Smooth muscle cell (in vitro differentiated cells): ENCODE results near the gene GNAT1. TPM values are rescaled to one million over a fixed set of nuclear protein-coding genes. Genes with fewer than 3 reads are reported as not detected.

Experiments
- DNase-seq: peaks from one replicate; lab custom pipeline; 2025; ENCODE audit not compliant: unreplicated experiment; lab: John Stamatoyannopoulos, UW
- H2AFZ ChIP-seq: fragments of 200-600 bp; sonication (generic); 2 replicates; pipeline ENCODE4 v1.6.0; 2016; ENCODE audit warnings: antibody characterized with exemption, low read depth, mild to moderate bottlenecking
- H3F3A ChIP-seq: fragments of 200-600 bp; sonication (generic); 2 replicates; pipeline ENCODE4 v1.6.0; 2017; ENCODE audit warnings: antibody characterized with exemption, low read depth
- H3K27ac ChIP-seq: fragments of 200-600 bp; sonication (generic); 2 replicates; pipeline ENCODE4 v1.5.1; 2016; ENCODE audit warnings: low read depth, mild to moderate bottlenecking
- H3K27me3 ChIP-seq: fragments of 200-600 bp; sonication (generic); 2 replicates; pipeline ENCODE4 v1.6.1; 2016; ENCODE audit warnings: low read depth, mild to moderate bottlenecking
- H3K36me3 ChIP-seq: fragments of 200-600 bp; sonication (generic); 2 replicates; pipeline ENCODE4 v1.5.1; 2016; ENCODE audit warnings: low read depth
- H3K4me1 ChIP-seq: fragments of 200-600 bp; sonication (generic); 2 replicates; pipeline ENCODE4 v1.5.1; 2016; ENCODE audit warnings: low read depth
- H3K4me2 ChIP-seq: fragments of 200-600 bp; sonication (generic); 2 replicates; pipeline ENCODE4 v1.6.0; 2016; ENCODE audit warnings: mild to moderate bottlenecking
- H3K4me3 ChIP-seq: fragments of 200-600 bp; sonication (generic); 2 replicates; pipeline ENCODE4 v1.5.1; 2016; ENCODE audit warnings: mild to moderate bottlenecking
- H3K79me2 ChIP-seq: fragments of 200-600 bp; sonication (generic); 2 replicates; pipeline ENCODE4 v1.6.0; 2016; ENCODE audit warnings: low read depth, mild to moderate bottlenecking
- H3K9ac ChIP-seq: fragments of 200-600 bp; sonication (generic); 2 replicates; pipeline ENCODE4 v1.6.0; 2016; ENCODE audit warnings: low read depth
- H3K9me3 ChIP-seq: fragments of 200-600 bp; sonication (generic); replicated peaks from 2 replicates; pipeline ENCODE4 v1.5.1; 2016; ENCODE audit warnings: low read depth
- H4K20me1 ChIP-seq: fragments of 200-600 bp; sonication (generic); 2 replicates; pipeline ENCODE4 v1.6.0; 2016; ENCODE audit warnings: low read depth
- WGBS: methylation state at CpG from one replicate; pipeline ENCODE4 v1.1.7; 2016; ENCODE audit warnings: low lambda C conversion rate; 5-methylcytosine and 5-hydroxymethylcytosine counted together
- polyA plus RNA-seq: library from polyadenylated mRNA; unstranded; fragments of >200 nt; fragmentation: Nextera tagmentation; extraction: Ambion mirVana; gene quantifications from 2 replicates; pipeline ENCODE4 v1.2.1, GENCODE V29; 2016
- total RNA-seq: library from RNA; depleted of rRNA; stranded (reverse); fragments of >200 nt; gene quantifications from 2 replicates; pipeline ENCODE4 v1.2.3, GENCODE V29; 2014
- TF ChIP-seq, protein P1 (sequence below): fragments of 200-600 bp; sonication (generic); IDR thresholded peaks from 2 replicates; pipeline ENCODE4 v1.5.1; 2017; ENCODE audit warnings: borderline replicate concordance, mild to moderate bottlenecking, antibody characterized with exemption; ENCODE audit not compliant: insufficient read depth, poor library complexity, severe bottlenecking

GNAT1 gene
- total and polyA plus RNA-seq, 2 experiments from 2014 or later = not detected

DNA sequence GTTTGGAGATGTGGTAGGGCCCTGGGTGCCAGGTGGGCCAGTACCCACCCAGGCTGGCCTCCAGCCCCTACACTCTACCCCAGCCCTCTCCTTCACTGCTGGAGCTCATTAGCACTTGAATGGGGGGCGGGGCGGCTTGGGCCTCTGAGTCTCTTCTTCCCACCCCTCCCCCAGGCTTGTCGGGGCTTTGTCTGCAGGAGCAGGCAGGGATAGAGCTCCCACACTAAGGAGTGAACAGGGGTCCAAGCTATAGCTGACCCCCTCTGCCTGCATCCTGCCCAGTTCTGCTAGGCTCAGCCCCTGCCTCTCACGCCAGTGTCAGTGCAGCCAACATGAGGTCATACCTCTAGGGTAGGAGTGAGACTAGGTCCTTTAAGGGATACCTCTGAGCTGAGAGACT is 49.8 kb downstream of the GNAT1 start:
- WGBS = 32% methylated on average over 2 of the region's 4 CpGs
- no peaks in the 10 kb centered on the region for H3K27me3 ChIP-seq
- H3K4me1 ChIP-seq = peaks cover 59% of the 10 kb centered on the region
- no peaks in the 10 kb centered on the region for H3K9me3 ChIP-seq
- H3F3A ChIP-seq = peaks cover 23% of the 10 kb centered on the region
- TF ChIP-seq, protein P1, sequence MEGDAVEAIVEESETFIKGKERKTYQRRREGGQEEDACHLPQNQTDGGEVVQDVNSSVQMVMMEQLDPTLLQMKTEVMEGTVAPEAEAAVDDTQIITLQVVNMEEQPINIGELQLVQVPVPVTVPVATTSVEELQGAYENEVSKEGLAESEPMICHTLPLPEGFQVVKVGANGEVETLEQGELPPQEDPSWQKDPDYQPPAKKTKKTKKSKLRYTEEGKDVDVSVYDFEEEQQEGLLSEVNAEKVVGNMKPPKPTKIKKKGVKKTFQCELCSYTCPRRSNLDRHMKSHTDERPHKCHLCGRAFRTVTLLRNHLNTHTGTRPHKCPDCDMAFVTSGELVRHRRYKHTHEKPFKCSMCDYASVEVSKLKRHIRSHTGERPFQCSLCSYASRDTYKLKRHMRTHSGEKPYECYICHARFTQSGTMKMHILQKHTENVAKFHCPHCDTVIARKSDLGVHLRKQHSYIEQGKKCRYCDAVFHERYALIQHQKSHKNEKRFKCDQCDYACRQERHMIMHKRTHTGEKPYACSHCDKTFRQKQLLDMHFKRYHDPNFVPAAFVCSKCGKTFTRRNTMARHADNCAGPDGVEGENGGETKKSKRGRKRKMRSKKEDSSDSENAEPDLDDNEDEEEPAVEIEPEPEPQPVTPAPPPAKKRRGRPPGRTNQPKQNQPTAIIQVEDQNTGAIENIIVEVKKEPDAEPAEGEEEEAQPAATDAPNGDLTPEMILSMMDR = no peak
- H3K27ac ChIP-seq = peak overlapping the region; percentile 93
- H2AFZ ChIP-seq = no peak overlapping the region
- H3K9ac ChIP-seq = no peak overlapping the region
- no peak for DNase-seq
- H3K79me2 ChIP-seq = peaks cover 99% of the 10 kb centered on the region
- H3K36me3 ChIP-seq = no peaks in the 10 kb centered on the region
- peak overlapping the region; percentile 45 for H3K4me2 ChIP-seq
- peaks cover 80% of the 10 kb centered on the region for H4K20me1 ChIP-seq
- H3K4me3 ChIP-seq = no peak overlapping the region

DNA sequence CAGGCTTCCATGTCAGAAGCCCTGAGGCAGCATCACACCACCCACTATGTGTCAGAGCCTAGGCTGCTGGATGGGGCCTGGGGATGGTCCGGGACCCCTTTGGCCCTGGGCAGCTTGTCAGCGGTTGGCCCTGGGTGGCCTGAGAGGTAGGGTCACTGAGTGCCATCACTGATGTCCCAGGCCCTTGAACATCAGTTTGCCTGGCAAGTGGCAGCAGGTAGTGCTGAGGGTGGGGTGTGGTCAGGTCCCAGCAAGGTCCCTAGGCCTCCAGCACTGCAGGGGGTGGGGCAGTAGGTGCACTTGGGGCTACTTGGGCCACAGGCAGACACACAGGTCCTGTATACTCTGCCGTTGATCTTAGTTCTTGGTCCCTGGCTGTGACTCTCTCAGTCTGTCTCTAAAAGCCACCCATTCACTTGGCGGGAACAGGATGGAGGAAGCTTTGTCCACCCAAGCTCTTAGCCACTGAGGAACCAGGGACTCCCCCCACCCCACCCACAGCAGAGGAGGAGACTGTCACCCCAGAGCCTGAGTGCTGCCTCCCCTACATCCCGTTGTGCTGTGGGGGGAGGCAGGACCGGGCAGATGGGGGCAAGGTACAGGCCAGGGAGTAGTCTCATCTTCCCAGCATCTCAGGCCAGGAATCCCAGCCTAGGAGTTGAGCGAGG is 50.4 kb downstream of the GNAT1 start:
- Histone ChIP-seq H3K9ac (no peak overlapping the region), H3K27me3 (no peaks in the 10 kb centered on the region), H3K4me3 (no peak overlapping the region), H4K20me1 (peaks cover 76% of the 10 kb centered on the region), H3K36me3 (no peaks in the 10 kb centered on the region), H3K79me2 (peaks cover 93% of the 10 kb centered on the region), H3K9me3 (no peaks in the 10 kb centered on the region), H3K4me1 (peaks cover 65% of the 10 kb centered on the region), H3K27ac (peak overlapping the region; percentile 93), H3K4me2 (peak overlapping the region; percentile 45), H2AFZ (no peak overlapping the region), H3F3A (peaks cover 23% of the 10 kb centered on the region)
- 80% methylated on average over 7 of the region's 7 CpGs for WGBS
- TF ChIP-seq, protein P1 = no peak
- DNase-seq = no peak

DNA sequence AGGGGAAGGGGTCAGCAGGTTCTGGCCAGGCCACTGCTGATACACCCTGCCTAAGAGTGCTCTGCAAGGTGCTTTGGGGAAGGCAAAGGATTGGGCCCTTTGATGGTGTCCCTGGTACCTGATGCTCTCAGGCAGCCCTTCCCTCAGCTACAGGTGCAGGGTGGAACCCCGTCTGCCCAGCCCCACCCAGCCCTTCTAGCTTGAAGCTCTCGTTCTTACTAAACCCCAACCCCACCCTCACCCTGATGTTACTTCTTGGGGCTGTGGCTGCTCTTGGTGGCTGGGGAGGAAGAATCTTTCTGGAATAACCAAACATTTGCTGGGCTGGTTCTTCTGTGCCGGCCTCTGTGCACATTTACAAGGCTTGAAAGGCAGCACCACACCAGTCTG is 51.0 kb downstream of the GNAT1 start:
- Histone ChIP-seq H3K27ac (peak overlapping the region; percentile 93), H3K4me1 (peaks cover 70% of the 10 kb centered on the region), H3K36me3 (no peaks in the 10 kb centered on the region), H3K27me3 (no peaks in the 10 kb centered on the region), H4K20me1 (peaks cover 76% of the 10 kb centered on the region), H3K9ac (peak overlapping the region; percentile 59), H3K4me2 (no peak overlapping the region), H3K4me3 (no peak overlapping the region), H3F3A (peaks cover 23% of the 10 kb centered on the region), H3K79me2 (peaks cover 93% of the 10 kb centered on the region), H3K9me3 (no peaks in the 10 kb centered on the region), H2AFZ (no peak overlapping the region)
- 86% methylated on average over 2 of the region's 3 CpGs for WGBS
- TF ChIP-seq, protein P1 = no peak
- no peak for DNase-seq
